Measurements from ENCODE around the gene TPGS1. TPM values are rescaled to one million over a fixed set of nuclear protein-coding genes. Genes with fewer than 3 reads are reported as not detected.

Gene TPGS1
- total RNA-seq, 4 donors from 2014 or later = 29.5 to 64.7 (median 35.6) TPM

DNA sequence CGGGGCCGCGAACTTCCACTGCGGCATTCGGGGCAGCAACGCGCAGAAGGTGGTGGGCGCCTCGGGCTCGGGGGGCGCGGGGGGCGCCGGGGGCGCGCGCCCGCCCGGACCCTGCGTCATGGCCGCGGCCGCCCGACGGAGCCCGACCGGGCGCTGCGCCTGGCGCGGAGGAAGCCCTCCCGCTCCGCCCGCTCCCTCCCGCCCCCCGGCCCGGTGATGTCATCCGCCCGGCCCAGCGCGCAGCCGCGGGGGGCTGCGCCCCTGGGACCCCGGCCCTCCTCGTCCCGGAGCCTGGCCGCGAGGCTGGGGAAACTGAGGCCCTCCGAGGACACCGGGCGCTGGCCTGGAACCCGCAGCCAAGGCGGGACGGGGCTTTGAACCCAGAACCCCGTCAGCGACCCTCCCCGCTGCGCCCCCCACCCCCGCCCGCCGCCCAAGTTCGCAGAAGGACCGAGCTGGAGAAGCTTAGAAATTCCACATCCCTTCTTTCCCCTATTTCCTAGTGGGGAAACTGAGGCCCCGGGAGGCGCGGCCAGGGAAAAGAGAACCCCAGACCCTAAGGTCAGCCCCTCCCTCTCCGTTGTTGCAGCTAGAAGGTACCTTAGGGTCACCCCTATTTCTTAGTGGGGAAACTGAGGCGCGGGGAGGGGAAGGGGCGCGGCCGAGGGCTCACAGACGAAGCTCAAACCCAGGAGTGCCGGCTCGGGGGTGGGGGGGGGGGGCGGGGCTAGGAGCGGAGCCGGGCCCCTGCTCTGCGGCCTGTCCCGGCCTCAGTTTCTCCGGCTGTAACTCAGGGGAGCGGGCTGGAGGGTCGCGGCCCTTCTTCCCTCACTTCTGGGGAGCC lies 46.2 kb upstream of the TPGS1 start, which contains the start of gene SHC2:
TSS of gene SHC2 (minus strand) at position 157 of the 844 bp plus-strand sequence. CDS start at position 120, 37 bp downstream.
- no peaks in the 10 kb centered on the region for H3K36me3 ChIP-seq
- H3K4me1 ChIP-seq = peaks cover 0 to 8% of the 10 kb centered on the region in 2 donors
- H3K27me3 ChIP-seq = peaks cover 12 to 20% (median 15%) of the 10 kb centered on the region in 3 donors
- H3K27ac ChIP-seq = peak within 1 kb of the TSS; percentile 63 to 84 (median 74)
- peak within 1 kb of the TSS; percentile 59 to 76 (median 62) for H3K4me3 ChIP-seq
- ATAC-seq (no peak), DNase-seq (no peak)
- in situ Hi-C loops (cut with MboI; ENCODE audit: low sequenced_read_pairs in 4 of 4) (no loop called here), intact Hi-C loops (cut with DNase I; ENCODE audit: low total_unique reads) (loop anchor here (2.0 kb wide), 1 partner anchor 46 kb away; the partner anchor contains the start of gene TPGS1)
- H3K9me3 ChIP-seq = no peaks in the 10 kb centered on the region
- TF ChIP-seq, protein P1, sequence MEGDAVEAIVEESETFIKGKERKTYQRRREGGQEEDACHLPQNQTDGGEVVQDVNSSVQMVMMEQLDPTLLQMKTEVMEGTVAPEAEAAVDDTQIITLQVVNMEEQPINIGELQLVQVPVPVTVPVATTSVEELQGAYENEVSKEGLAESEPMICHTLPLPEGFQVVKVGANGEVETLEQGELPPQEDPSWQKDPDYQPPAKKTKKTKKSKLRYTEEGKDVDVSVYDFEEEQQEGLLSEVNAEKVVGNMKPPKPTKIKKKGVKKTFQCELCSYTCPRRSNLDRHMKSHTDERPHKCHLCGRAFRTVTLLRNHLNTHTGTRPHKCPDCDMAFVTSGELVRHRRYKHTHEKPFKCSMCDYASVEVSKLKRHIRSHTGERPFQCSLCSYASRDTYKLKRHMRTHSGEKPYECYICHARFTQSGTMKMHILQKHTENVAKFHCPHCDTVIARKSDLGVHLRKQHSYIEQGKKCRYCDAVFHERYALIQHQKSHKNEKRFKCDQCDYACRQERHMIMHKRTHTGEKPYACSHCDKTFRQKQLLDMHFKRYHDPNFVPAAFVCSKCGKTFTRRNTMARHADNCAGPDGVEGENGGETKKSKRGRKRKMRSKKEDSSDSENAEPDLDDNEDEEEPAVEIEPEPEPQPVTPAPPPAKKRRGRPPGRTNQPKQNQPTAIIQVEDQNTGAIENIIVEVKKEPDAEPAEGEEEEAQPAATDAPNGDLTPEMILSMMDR (IDR thresholded peaks at IDR 0.05 in 4 of 5, conservative IDR thresholded peaks at IDR 0.05 in 1 of 5) = no peak
- TF ChIP-seq POLR2A (IDR thresholded peaks at IDR 0.05) = peak; percentile 36 to 48

DNA sequence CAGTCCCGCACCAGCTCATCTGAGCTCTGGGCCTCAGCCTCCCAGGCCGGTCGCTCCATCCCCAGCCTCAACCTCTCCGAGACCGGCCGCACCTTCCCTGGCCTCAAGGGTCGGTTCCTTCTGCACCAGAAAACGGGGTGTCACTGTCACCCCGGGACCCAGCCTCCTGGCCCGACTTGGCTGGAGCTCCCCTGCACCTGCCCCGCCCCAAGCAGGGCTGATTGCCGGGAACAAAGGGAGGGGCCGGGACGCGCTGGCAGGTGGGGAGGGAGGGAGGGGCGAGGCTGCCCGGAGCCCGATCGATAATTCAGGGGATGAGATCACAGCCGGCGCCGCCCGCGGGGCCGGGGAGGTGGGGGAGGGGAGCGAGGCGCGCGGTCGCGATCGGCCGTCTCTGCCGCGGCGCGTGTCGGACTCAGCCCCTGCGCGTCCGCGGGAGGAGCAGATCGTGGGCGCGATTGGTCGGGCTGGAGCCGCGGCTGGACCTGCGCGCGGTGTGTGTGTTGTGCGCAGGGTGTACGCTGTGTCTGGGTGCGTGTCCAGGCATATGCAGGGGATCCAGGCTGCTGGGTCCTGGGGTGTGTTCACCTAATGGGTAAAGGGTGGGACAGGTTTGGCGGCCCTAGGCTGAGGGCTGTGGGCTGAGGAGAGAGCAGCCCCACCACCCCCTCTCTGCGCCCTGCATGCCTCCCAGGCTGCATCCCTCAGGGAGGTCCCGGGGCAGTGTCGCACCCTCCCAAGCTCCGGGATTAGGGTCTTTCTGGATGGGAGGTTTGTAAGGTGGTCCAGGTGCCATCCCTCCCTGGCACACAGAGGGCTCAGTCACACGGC lies 45.4 kb upstream of the TPGS1 start:
- in situ Hi-C loops (cut with MboI; ENCODE audit: low sequenced_read_pairs in 4 of 4) = no loop called here
- peak overlapping the region; percentile 42 to 55 (median 46) for H3K4me3 ChIP-seq
- intact Hi-C loops (cut with DNase I; ENCODE audit: low total_unique reads) = loop anchor here (2.0 kb wide), 1 partner anchor 45 kb away; the partner anchor contains the start of gene TPGS1
- no peaks in the 10 kb centered on the region for H3K36me3 ChIP-seq
- TF ChIP-seq, protein P1 (IDR thresholded peaks at IDR 0.05 in 4 of 5, conservative IDR thresholded peaks at IDR 0.05 in 1 of 5) = no peak
- no peak for TF ChIP-seq POLR2A (IDR thresholded peaks at IDR 0.05)
- DNase-seq = no peak
- no peaks in the 10 kb centered on the region for H3K9me3 ChIP-seq
- peaks cover 12 to 20% (median 15%) of the 10 kb centered on the region in 3 donors for H3K27me3 ChIP-seq
- peak overlapping the region in 3 of 4 donors; percentile 20 to 65 (median 49) for H3K27ac ChIP-seq
- ATAC-seq = peak; percentile 25 to 27
- H3K4me1 ChIP-seq = peaks cover 0 to 8% of the 10 kb centered on the region in 2 donors

DNA sequence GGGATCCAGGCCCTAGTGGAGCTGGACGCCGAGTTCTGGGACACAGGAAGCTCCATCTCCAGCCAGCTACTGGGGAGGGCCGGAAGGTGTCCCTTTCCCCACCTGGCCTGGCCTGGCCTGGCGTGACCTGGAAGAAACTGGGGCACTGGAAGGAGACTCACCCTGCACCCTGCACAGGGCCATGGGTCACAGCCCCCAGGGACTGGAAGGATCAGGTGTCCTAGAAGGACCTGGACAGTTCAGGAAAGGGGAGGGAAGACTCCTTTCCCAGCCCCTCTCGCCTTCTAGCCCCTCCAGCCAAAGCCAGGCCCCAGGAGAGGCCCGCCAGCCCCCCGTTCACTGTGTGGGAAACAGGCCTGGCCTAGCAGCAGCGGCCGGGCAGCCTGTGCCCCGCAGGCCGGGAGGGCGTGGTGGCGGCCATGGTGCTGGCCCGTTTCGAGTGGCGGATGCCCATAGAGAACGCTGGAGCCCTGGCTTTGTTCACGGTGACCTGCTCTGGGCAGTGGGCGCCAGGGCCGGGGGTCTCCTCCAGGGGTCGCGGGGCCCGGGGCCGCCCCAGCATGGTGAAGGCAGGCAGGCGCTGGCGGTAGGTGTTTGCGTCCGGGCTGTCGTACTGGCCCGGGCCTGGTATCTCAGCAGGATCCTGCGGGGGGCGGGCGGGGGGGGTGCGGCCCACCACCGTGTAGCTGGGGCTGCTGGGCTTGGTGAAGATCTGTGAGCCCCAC lies 43.7 kb upstream of the TPGS1 start:
- no peak for ATAC-seq
- intact Hi-C loops (cut with DNase I; ENCODE audit: low total_unique reads) (no loop called here), in situ Hi-C loops (cut with MboI; ENCODE audit: low sequenced_read_pairs in 4 of 4) (no loop called here)
- peak overlapping the region in 1 of 4 donors; percentile 65 for H3K27ac ChIP-seq
- H3K36me3 ChIP-seq = no peaks in the 10 kb centered on the region
- no peaks in the 10 kb centered on the region for H3K9me3 ChIP-seq
- H3K4me1 ChIP-seq = peaks cover 0 to 8% of the 10 kb centered on the region in 2 donors
- TF ChIP-seq, protein P1 (IDR thresholded peaks at IDR 0.05 in 4 of 5, conservative IDR thresholded peaks at IDR 0.05 in 1 of 5) = no peak
- no peak for TF ChIP-seq POLR2A (IDR thresholded peaks at IDR 0.05)
- DNase-seq = no peak
- H3K27me3 ChIP-seq = peaks cover 12 to 20% (median 15%) of the 10 kb centered on the region in 3 donors
- no peak overlapping the region for H3K4me3 ChIP-seq

DNA sequence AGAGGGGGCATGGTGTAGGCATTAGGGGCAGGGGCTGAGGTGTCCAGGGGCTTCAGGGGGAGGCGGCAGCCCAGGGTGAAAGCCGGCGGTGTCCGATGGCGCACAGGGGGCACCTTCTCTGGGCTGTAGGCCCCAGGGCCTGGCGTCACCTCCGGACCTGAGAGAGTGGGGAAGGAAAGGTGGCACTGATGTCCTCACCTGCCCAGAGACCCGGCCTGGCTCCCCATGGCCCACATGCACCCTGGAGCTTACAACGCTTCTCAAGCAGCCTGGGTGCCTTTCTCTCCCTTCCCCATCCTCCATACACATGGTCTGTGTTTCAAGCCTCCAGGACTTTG lies 43.1 kb upstream of the TPGS1 start:
- in situ Hi-C loops (cut with MboI; ENCODE audit: low sequenced_read_pairs in 4 of 4) (no loop called here), intact Hi-C loops (cut with DNase I; ENCODE audit: low total_unique reads) (no loop called here)
- peaks cover 12 to 15% (median 14%) of the 10 kb centered on the region in 3 donors for H3K27me3 ChIP-seq
- no peak for DNase-seq
- no peaks in the 10 kb centered on the region for H3K36me3 ChIP-seq
- TF ChIP-seq, protein P1 (IDR thresholded peaks at IDR 0.05 in 4 of 5, conservative IDR thresholded peaks at IDR 0.05 in 1 of 5) = no peak
- TF ChIP-seq POLR2A (IDR thresholded peaks at IDR 0.05) = no peak
- no peaks in the 10 kb centered on the region for H3K9me3 ChIP-seq
- H3K27ac ChIP-seq = no peak overlapping the region
- peaks cover 0 to 8% of the 10 kb centered on the region in 2 donors for H3K4me1 ChIP-seq
- ATAC-seq = no peak
- H3K4me3 ChIP-seq = no peak overlapping the region

All from gastrocnemius medialis (tissue), 4 donors.